HG02981 (cell line): ENCODE data around the gene RUNX3.

ENCODE experiments used
- ATAC-seq: cut with Tn5 transposase; IDR thresholded peaks from one replicate; pipeline ENCODE4 v1.9.1; 2021; ENCODE audit warnings: mild to moderate bottlenecking, moderate library complexity; ENCODE audit not compliant: unreplicated experiment

Gene RUNX3

DNA sequence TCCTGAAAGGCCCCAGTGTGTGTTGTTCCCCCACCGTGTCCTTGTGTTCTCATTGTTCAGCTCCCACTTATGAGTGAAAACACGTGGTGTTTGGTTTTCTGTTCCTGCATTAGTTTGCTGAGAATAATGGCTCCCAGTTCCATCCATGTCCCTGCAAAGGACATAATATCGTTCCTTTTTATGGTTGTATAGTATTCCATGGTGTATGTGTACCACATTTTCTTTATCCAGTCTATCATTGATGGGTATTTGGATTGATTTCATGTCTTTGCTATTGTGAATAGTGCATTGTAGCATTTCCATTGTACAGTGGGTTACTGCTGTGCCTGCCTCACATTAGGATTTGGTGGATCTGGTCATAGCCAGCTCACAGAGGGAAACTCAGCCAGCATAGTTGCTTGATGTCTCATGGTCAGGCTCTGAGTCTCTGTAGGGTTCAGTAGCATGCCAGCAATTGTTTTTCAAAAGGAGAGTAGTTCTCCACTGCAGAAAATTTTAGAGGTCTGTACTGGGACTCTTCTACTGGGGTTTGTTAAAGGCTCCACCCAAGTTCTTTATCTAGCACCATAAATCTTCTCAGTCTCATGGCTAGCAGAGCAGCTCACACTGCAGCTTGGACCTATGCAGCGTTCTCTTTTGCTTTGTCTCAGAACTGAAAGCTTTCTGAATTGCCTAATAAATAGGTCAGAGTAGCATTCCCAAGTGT is 41.0 kb downstream of the RUNX3 start:
- no peak for ATAC-seq

DNA sequence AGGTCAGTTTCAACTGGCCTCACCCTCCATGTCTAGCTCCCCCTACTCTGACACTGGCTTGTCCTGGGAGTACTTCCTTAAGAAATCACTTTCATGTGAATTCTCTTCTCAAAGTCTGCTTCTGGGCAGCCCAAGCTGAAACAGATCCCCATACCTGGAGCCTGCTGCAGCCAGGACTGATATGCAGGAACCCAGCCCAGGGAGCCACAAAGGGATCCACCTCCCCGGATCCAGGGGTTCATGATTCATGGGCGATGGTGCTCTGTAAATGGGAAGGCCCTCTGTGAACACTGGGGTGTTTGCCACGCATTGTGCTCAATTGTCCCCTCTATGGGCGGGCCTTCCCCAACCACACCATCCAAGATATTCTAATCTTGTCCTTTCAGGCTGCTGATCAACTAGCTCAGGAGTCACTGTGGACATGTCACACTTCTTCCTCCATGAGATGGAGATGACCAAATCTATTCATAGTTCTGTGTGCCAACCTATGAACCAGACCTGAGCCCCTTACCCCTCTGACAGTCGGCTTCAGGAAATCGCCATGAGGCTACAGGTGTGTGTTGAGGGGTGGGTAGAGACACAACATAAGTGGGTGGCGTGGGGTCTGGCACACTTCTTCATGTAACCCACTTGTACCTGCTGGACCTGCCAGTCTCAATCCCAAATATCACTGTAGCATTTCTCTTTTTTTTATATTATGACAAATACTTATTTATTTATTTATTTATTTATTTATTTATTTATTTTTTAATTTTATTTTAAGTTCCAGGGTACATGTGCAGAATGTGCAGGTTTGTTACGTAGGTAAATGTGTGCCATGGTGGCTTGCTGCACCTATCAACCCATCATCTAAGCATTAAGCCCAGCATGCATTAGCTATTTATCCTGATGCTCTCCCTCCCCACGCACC is 41.8 kb downstream of the RUNX3 start:
- no peak for ATAC-seq

DNA sequence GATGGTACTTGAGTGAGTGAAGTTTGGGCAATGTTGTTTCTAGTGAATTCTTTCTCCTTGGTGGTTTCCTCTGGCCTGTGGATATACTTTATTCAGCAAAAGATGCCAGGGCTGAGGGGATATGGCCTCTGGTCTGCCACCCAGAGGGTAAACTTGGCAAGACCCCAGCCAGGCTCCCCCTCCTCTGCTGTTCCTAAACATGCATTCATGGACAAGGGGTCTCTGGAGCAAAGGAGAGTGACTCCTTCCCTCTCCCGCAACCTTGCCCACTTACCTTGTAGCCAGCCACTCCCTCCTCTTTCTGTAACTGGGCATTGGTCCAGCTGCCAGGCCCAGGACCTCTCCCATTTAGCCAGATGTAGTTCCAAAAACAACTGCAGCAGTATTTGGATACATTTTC is 43.8 kb downstream of the RUNX3 start:
- no peak for ATAC-seq

DNA sequence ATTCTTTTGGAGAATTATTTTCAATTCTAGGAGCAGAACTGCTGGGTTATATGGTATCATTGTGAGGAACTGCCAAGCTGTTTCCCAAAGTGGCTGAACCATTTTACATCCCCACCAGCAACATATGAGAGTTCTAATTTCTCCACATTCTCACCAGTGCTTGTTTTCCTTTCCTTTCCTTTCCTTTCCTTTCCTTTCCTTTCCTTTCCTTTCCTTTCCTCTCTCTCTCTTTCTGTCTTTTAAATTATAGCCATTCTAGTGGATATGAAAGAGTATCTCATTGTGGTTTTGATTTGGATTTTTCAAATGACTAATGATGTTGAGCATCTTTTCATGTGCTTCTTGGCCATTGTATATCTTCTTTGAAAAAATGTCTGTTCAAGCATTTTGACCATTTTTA is 45.3 kb downstream of the RUNX3 start:
- no peak for ATAC-seq

DNA sequence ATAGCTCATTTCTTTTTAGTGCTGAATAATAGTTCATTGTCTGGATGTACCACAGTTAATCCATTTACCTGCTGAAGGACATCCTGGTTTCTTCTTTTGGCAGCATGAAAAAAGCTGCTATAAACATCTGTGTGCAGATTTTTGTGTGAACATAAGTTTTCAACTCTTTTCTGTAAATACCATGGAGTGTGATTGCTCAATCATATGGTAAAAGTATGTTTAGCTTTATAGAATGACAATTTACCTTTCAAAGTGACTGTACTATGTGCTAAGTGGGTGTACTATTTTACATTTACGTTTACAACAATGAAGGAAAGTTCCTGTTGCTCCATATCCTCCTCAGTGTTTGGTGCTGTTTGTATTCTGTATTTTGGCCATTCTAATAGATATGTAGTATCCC is 49.0 kb downstream of the RUNX3 start:
- ATAC-seq: no peak

DNA sequence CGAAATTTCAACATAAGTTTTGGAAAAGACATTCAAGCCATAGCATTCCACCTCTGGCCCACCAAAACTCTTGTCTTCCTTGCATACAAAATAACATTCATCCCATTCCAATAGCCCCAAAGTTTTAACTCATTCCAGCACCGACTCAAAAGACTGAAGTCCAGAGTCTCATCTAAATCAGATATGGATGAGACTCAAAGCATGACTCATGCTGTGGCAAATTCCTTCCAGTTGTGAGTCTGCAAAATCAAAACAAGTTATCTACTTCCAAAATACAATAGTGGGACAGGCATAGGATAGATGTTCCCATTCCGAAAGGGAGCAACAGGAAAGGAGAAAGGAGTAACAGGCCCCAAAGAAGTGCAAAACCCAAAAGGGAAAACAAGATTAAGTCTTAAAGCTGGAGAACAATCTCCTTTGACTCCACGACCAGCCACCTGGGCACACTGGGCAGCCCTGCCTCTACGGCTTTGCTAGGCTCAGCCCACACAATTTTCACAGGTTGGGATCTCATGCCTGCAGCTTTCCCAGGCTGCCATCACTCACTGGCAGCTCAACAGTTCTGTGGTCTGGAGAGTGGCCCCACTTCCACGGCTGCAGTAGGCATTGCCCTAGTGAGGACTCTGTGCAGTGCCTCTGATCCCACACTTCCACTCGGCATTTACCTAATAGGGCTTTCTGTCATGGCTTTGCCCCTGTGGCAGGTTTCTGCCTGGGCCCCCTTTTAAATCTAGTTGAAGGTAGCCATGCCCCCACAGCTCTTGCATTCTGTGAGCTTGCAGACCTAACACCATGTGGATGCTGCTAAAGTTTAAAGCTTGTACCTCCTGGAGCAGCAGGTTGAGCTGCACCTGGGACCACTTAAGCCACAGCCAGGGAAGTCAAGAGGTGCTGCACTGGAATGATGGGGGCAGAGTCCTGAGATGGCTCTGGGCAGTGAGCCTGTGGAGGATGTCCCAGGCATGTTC is 51.0 kb downstream of the RUNX3 start:
- ATAC-seq: no peak

DNA sequence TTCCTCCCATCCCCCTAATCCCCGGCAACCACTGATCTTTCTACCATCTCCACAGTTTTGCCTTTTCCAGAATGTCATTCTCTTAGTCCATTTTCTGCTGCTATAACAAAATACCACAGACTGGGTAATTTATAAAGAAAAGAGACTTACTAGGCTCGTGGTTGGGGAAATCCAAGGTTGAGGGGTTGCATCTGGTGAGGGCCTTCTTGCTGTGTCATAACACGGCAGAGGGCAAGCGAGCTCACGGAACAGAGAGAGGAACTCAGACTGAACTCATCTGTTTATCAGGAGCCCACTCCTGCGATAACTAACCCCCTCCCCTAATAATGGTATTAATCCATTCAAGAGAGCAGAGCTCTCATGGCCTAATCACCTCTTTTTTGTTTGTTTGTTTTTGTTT is 52.0 kb downstream of the RUNX3 start:
- no peak for ATAC-seq

DNA sequence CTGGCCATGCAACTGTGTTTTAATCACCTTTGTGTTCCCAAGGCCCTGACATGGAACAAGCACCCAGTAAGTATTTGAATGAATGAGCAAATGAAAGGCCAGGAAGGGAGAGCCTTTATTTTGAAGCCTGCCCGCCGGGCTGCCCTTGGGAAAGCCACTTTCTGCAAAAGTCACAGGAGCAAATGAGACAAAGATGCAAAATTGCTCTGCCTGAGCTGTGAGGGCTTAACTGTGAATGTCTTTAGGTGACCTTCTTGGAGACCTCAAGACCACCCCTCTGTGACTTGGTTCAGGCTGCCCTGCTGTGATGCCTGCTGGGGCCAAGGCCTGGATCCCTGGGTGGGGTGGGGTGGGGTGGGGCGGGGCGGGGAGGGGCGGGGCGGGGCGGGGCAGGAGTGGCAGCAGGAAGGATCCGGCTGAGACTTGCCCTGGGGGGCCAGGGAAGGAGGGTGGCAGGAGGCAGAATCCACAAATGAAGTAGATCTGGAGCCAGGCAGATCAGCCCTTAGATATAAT is 54.0 kb downstream of the RUNX3 start:
- ATAC-seq: no peak

DNA sequence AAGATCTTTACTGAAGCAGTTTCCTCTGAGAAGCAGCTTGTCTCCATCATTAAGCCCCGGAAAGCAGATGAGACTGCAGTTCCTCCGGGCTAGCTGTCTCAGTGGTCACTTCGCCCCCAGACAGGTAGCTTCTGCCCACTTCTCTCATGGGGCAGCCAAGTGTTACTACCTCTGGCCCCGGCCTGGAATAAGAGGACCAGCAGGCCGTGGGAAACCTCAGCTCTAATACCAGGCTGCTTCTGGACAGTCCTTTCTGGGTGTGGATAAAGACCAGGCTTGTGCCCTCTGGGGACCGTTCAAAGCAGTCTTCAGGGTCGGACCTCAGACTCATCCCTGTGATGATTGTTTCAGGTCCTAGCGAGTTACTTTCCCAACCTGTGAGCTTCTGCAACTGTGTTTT is 54.8 kb downstream of the RUNX3 start:
- no peak for ATAC-seq

DNA sequence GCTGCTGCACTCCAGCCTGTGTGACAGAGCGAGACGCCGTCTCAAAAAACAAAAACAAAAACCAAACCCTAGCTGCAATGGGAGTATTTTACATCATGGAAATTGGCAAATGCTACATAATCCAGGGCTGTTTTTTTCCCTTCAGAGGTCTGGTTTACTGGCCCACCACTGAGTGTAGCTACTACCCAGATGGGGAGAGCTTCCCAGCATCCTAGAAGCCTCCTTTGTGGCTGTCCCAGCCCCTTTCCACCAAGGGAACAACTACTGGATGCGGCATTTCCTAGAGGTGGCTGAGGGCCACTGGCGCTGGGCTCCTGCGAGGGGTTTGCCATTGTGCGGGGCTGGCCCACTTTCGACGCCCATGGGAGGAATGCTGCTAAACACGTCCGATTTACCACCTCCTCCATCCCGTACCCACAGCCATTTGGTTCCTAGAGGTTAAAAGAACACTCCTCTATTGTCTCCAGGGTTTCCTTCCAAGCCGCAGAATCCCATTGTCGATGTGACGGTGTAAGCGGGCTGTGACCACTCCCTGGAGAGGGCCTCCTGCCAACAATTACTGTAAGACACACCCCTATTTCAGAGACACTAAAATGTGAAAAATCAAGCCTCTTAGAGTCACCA is 55.4 kb downstream of the RUNX3 start:
- ATAC-seq: no peak

DNA sequence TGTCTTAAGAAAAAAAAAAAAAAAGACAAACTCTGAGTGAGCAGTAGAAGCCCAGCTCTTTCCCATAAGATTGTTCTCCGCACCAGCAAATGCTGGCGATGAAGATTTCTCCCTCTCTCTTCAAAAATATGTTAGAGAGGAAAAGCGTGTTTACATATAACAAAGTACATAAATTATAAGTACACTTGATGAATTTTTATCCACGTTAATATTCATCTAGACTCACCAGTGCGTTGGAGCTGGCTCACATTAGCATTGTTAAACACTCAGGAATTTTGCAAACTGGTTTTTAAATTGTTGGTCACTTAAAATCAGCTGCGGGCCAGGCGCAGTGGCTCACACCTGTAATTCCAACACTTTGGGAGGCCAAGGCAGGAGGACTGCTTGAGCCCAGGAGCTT is 56.0 kb downstream of the RUNX3 start:
- ATAC-seq: no peak

DNA sequence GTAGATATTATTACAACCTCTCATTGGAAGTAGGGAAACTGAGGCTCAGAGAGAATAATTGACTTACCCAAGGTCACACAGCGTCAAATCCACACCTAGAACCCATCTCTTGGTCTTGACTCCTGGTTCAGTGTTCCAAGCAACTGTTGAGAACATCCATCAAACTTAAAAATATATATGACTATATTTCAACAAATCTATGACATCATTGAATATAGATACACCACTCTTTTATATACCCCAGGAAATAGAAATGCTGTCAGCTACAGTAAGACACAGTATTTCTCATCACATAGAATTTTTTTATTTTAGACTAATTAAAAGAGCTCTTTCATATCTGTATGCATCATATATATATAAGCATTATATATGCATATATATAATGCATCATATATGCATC is 56.9 kb downstream of the RUNX3 start:
- no peak for ATAC-seq

DNA sequence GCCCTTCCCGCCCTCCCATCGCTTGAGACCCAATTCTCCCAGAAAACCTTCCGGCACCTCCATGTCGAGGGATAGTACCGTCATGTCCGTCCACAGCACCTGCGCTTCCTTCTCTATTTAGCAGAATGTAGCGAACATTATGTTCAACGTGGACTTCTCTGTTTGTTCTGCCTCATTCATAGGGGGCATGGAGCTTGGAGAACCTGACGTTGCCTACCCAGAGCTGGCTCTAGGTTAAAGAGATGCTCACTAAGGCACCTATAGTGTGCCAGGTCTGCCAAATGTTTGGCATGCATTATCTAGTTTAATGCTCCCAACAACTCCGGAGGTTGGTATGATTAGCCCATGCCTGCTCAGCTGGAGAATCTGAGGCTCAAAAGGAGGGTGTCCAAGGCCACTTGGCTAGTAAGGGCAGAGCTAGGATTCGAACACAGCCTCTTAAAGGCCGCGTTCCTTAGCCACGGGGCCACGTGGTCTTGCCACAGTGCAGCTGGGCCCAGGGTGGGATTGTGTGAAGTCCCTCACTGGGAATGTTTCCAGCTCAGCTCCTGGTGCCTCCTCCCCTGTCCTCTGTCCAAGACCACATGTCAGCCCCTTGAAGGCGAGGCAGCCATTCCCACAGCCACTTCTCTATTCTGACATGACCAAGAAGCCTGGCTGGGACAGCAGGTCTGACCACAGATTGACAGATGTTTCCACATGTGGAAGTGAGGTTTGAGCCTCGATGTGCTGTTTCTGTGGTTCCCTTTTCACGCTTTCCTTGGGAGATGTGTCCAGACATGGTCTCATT is 57.8 kb downstream of the RUNX3 start:
- no peak for ATAC-seq

DNA sequence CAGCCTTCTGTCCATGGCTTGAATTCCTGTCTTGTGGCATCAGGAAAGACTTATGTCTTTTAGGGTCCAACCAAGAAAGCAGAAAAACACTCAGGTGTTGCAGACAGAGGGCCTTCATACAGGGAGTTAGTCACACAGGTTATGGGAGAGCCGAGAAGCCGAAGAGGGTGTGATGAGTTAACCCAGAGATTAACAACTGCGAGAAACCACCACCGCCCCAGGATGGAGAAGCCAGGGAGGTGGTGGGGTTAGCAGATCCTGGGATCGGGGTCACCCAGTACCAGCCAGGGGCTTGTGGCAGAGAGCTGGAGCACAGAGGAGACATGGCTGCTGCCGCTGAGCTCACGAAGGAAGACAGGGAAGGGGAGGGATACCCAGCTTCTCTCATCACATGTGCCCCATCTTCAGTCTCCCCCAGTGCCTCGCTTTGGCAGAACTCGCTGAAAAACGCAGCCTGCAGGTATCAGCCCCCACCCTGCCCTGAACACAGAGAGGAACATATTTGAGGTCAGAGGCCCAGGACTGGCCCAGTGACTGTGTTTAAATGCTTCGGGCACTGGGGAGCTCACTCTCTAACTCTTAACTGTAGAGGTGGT is 58.7 kb downstream of the RUNX3 start:
- no peak for ATAC-seq

DNA sequence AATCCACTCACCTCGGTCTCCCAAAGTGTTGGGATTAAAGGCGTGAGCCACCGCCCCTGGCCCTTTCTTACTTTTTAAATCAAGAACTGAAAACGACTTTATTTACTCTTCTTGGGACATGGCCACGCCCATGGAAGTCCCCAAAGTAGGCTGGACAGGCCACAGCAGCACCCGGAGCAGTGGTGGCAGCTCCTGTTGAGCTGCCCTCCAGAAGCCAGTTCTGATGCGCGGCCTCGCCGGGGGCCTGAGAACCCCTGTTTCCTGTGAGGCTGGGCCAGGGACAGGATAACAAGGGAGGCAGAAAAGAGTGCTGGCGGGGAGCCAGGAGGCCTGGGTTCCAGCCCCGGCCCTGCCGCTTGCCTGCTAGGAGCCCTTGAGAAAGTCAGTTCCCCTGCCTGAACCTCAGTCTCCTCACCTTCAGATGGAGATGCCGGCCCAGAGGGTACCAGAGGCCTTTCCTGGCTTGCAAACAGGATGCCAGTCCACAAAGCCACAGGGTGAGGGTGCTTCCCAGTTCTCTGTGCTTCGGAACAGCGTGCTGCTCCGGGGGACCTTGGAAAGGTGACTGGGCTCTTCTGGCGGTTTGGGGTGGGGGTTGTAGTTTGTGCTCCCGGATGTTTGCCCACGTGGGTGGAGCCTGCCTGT is 59.4 kb downstream of the RUNX3 start:
- no peak for ATAC-seq

DNA sequence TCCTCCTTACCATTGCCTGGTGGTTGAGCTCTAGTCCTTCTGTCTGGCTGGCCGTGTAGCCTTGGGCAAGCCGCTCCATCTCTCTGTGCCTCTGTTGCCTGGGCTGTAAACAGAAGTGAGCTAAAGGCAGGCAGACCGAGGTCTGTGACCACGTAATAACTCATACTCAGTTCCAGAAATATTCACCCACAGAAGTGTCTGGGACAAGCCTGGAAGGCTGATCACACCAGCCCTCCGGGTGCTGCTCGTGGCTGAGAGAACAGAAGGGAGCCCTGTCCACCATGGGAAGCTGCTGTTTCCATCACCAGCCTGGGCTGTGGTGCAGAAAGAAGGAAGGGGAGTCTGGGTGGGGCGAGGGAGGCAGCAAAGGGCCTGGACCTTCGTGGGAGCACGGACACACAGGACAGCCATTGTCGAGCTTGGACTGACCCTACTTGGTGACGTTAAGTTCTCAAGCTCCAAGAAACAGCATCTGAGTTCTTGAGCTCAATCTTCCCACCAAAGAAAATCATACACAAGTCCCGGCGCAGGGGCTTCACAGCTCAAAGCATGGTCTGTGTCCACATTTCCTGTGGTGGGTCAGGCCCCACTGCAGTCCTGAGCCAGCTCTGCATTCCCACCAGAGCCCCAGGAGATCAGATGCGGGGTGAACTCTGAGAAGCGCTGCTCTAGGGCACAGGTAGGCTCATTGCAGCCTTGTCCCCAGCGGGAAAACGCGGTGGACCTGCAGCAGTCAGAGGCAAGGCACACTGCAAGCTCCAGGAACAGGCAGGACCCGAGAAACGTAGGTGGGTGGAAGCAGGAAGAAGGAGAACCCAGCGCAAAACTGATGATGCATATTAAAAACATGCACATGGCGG is 61.8 kb downstream of the RUNX3 start:
- no peak for ATAC-seq

DNA sequence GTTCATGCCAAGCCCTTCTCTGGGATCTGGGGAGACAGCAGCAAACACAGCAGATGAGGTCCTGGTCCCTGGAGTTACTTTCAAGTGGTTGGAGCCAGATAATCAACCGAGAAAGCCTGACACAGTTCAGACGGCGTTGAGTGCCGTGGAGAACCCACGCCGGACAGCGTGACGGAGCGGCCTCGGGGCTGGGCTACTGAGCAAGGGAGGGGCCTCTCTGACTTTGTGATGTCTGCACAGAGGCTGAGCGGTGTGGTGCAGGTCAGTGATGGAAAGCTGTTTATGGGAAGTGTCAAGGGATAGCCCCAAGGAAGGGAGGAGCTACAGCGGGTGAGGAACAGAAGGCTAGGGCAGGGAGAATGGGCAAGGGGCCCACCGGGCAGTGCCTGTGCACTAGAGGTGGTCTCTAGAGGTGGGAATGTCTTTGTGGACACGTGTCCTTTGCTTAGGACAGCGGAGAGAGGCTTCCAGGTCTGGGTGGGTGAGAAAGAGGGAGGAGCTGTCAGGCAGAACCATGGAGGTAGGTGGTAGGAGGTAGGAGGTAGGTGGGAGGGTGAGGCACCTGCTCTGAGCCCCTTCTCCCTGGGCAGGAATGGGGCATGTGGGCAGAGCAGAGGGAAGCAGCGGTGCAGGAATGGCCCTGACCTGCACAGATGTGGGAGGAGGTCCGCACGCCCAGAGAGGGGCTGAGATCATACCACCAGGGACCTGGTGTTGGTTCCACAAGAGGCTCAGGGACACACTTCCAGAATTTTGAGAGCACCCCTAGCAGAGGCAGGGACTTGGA is 62.8 kb downstream of the RUNX3 start:
- ATAC-seq: no peak
